GM12875 (cell line): Measurements from ENCODE around the gene KDM4F.
"Not testable (repeated sequence)": the region's sequence is repeated elsewhere in the genome, so short reads cannot be mapped to it uniquely, and the experiment has no call there.

Experiments used
- H3K4me3 ChIP-seq: one replicate; pipeline ENCODE4 v1.5.1; 2011; ENCODE audit warnings: low read depth, low read length, control low read depth
- TF ChIP-seq, protein P1 (sequence below): IDR thresholded peaks from 2 replicates; pipeline ENCODE4 v1.5.1; 2011; ENCODE audit warnings: low read depth, mild to moderate bottlenecking, control low read depth, inconsistent platforms, low read length, moderate library complexity, borderline replicate concordance; ENCODE audit not compliant: insufficient read depth

KDM4F gene

GRCh38 chr11:95028357-95028756, 20.9 kb upstream of the KDM4F start:
- no peak overlapping the region for H3K4me3 ChIP-seq
- TF ChIP-seq, protein P1, sequence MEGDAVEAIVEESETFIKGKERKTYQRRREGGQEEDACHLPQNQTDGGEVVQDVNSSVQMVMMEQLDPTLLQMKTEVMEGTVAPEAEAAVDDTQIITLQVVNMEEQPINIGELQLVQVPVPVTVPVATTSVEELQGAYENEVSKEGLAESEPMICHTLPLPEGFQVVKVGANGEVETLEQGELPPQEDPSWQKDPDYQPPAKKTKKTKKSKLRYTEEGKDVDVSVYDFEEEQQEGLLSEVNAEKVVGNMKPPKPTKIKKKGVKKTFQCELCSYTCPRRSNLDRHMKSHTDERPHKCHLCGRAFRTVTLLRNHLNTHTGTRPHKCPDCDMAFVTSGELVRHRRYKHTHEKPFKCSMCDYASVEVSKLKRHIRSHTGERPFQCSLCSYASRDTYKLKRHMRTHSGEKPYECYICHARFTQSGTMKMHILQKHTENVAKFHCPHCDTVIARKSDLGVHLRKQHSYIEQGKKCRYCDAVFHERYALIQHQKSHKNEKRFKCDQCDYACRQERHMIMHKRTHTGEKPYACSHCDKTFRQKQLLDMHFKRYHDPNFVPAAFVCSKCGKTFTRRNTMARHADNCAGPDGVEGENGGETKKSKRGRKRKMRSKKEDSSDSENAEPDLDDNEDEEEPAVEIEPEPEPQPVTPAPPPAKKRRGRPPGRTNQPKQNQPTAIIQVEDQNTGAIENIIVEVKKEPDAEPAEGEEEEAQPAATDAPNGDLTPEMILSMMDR, result no peak

- TF ChIP-seq, protein P1, result no peak
- H3K4me3 ChIP-seq, result no peak overlapping the region
Measured at GRCh38 chr11:95033051-95033450, 16.2 kb upstream of the KDM4F start.

GRCh38 chr11:95035316-95035715, 13.9 kb upstream of the KDM4F start:
- H3K4me3 ChIP-seq, result no peak overlapping the region
- TF ChIP-seq, protein P1, result no peak

GRCh38 chr11:95037356-95038035, 11.7 kb upstream of the KDM4F start:
- H3K4me3 ChIP-seq, result not testable (repeated sequence)

DNA sequence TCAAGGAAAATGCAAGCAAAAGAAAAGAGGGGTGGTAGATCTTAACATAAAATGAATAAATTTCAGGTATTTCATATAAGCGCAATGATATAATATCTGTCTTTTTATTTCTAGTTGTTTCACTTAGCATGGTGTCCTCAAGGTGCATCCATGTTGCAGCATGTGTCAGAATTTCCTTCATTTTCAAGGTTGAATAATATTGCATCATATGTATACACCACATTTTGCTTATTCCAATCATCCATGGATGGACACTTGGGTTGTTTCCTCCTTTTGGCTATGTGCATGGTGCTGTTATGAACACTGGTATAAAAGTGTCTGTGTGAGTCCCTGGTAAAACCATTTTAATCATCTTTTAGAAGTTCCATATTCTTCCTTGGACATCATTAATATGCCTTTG, 7.0 kb upstream of the KDM4F start:
- TF ChIP-seq, protein P1, result no peak
- no peak overlapping the region for H3K4me3 ChIP-seq

DNA sequence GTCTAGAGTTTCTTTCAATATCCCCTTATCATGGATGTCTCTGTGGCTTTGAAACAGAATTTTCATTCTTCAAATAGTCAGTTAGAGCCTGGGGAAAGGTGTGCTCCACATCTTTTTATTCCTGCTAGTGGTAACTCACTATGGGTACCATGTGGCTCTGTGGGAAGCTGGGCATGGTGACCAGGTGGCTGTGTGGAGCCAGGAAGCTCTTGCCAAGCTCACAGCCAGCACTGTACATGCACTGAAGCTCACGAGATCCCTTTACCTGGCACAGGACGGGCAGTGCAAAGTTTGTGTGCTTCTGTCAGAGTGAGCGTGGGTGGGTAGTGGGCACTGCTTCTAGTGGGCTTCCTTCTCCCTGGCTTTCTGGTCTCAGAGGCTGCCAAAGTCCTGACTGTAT, 6.3 kb upstream of the KDM4F start:
- H3K4me3 ChIP-seq, result no peak overlapping the region
- TF ChIP-seq, protein P1, result no peak

DNA sequence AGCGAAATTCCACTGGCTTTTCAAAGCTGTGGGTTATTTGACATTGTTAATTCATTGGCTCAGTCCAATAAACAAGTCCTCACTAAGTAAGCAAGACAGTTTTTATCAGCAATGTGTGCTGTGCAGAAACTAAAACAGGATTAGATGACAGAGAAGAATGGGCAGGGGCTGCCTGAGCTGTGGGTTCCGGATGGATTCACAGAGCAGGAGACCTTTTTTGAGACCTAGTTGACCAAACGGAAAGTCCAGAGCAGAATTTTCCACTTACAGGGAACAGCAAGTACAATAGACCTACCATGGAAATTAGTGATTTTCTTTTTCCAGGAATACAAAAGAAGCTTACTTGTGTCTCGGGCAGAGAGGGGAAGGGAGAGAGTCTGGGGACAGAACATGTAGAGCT, 5.2 kb upstream of the KDM4F start:
- TF ChIP-seq, protein P1, result no peak
- H3K4me3 ChIP-seq, result no peak overlapping the region
